ENCODE measurements around the gene IL5RA. TPM values are rescaled to one million over a fixed set of nuclear protein-coding genes. Genes with fewer than 3 reads are reported as not detected.

IL5RA gene
- total RNA-seq, 1 donor from 2014 or later, result not detected

DNA sequence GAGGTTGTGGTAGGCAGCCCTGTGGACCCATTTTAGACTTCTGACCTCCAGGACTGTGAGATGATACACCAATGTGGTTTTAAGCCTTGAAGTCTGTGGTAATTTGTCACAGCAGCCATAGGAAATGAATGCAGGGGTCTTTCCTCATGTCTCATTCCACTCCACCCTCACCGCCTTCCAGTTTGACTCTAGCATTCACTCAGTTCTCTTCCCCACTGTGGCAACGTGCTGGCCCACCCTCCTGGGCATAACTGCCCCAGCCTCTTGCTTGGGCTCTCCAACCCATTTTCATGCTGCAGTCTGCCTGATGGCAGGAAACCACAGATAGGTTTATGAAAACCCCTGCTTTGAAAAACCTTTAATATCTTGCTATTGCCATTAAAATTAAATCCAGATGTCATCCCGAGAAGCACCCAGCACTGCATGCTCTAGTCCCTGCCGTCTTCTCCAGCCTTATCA lies 9.2 kb upstream of the IL5RA start:
- DNase-seq (no peak), ATAC-seq (ENCODE audit: low read depth) (no peak)
- H3K4me3 Mint-ChIP-seq, result no peak overlapping the region
- ChIA-PET CTCF (interaction anchor here (0.6 kb wide), 1 partner anchor 1577 kb away, joined by 3 read pairs; no protein-coding TSS in a partner anchor), POLR2A (no interaction called here)
- no peaks in the 10 kb centered on the region for H3K4me1 Mint-ChIP-seq
- intact Hi-C loops (cut with micrococcal nuclease), result no loop called here
- H3K27ac Mint-ChIP-seq, result no peak overlapping the region
- no peaks in the 10 kb centered on the region for H3K36me3 Mint-ChIP-seq (ENCODE audit: low read depth)
- peaks cover 6% of the 10 kb centered on the region for H3K27me3 Mint-ChIP-seq
- no peaks in the 10 kb centered on the region for H3K9me3 Mint-ChIP-seq
- TF ChIP-seq, protein P1, sequence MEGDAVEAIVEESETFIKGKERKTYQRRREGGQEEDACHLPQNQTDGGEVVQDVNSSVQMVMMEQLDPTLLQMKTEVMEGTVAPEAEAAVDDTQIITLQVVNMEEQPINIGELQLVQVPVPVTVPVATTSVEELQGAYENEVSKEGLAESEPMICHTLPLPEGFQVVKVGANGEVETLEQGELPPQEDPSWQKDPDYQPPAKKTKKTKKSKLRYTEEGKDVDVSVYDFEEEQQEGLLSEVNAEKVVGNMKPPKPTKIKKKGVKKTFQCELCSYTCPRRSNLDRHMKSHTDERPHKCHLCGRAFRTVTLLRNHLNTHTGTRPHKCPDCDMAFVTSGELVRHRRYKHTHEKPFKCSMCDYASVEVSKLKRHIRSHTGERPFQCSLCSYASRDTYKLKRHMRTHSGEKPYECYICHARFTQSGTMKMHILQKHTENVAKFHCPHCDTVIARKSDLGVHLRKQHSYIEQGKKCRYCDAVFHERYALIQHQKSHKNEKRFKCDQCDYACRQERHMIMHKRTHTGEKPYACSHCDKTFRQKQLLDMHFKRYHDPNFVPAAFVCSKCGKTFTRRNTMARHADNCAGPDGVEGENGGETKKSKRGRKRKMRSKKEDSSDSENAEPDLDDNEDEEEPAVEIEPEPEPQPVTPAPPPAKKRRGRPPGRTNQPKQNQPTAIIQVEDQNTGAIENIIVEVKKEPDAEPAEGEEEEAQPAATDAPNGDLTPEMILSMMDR (IDR thresholded peaks at IDR 0.05), result no peak

DNA sequence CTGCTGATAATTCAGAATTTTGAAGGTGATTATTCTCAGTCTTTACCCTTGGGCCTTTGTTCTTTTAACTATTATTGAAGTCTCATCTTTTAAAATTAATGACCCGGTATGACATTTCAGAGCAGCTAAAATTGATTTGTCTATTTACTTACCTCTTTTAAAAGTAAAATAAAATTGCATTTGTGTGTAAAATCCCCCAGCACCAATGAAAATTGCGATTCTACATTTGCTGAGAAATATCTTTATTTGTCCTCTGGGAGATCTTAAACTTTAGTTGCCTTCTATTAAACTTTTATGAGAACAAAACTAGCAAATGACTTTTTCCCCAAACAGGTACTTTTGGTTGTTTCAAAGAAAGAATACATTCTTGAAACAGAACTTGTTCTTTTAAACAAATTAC lies 7.5 kb upstream of the IL5RA start:
- ChIA-PET POLR2A (no interaction called here), CTCF (no interaction called here)
- intact Hi-C loops (cut with micrococcal nuclease), result no loop called here
- DNase-seq, result no peak
- Mint-ChIP-seq H3K27me3 (peaks cover 6% of the 10 kb centered on the region), H3K4me3 (no peak overlapping the region), H3K27ac (no peak overlapping the region), H3K9me3 (no peaks in the 10 kb centered on the region), H3K36me3 (ENCODE audit: low read depth) (no peaks in the 10 kb centered on the region), H3K4me1 (no peaks in the 10 kb centered on the region)
- TF ChIP-seq, protein P1 (IDR thresholded peaks at IDR 0.05), result no peak
- no peak for ATAC-seq (ENCODE audit: low read depth)

DNA sequence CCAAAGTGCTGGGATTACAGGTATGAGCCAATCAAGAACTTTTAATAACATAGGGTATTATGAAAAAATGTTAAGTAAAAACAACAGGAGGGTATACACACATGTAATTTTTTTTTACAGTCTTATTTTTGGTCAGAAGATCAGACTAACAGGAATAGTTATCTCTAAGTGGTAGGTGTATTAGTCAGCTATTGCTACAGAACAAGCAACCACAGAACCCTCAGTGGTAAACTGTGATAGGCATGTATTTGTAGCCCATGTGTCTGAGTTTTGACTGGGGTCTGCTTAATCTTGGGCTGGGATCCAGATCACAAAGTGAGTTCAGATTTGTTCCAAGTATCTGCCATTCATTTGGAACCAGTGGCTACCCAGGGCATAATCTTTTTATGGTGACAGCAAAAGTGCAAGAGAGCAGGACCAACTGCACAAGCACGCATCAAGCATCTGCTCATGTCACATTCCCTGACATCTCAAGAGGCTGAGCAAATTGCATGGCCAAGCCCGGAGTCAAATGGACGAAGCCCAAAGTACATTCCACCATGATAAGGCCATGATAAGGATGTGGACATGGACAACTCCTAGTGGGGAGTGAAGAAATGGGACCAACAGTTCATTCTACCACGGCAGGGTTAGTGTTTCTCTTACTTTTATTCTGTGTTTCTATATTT lies 3.0 kb upstream of the IL5RA start:
- H3K27ac Mint-ChIP-seq, result no peak overlapping the region
- CTCF ChIA-PET, result no interaction called here
- TF ChIP-seq, protein P1 (IDR thresholded peaks at IDR 0.05), result no peak
- H3K4me1 Mint-ChIP-seq, result peaks cover 22% of the 10 kb centered on the region
- no peaks in the 10 kb centered on the region for H3K9me3 Mint-ChIP-seq
- peaks cover 3% of the 10 kb centered on the region for H3K27me3 Mint-ChIP-seq
- DNase-seq, result no peak
- POLR2A ChIA-PET, result no interaction called here
- no peak for ATAC-seq (ENCODE audit: low read depth)
- no peaks in the 10 kb centered on the region for H3K36me3 Mint-ChIP-seq (ENCODE audit: low read depth)
- H3K4me3 Mint-ChIP-seq, result no peak overlapping the region
- intact Hi-C loops (cut with micrococcal nuclease), result no loop called here

DNA sequence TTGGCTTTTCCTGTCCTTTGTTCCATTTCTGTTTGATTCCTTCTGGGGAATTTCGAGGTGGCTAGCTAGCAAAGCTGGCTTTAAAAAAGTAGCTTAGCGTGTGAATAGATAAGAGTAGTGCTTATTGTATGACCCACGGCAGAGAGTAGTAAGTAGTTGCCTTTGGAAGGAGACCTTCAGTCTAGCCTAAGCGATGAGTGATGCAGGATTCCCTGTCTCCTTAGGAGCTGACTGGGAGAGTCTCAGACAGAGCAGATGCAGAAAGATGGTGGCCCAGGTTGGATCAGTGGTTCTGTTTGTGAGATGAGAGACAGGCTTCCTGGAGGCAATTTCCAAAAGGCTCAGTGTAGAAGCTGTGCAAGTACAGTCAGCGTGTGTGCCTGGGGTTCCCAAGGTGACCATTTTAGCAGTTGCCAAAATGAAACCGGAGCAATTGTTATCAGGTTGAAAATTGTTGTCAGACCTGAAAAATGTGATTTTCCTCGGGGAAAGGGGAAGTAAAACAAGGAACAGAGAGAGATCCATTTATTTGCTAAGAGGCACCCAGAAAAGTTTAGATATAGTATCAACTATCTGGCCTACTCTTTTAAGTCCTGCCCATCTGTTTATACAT lies 681 bp upstream of the IL5RA start:
- POLR2A ChIA-PET, result no interaction called here
- CTCF ChIA-PET, result no interaction called here
- TF ChIP-seq, protein P1 (IDR thresholded peaks at IDR 0.05), result no peak
- peak overlapping the region; percentile 57 for H3K27ac Mint-ChIP-seq
- intact Hi-C loops (cut with micrococcal nuclease), result loop anchor here (2.0 kb wide), 1 partner anchor 22 kb away; no protein-coding TSS in a partner anchor
- DNase-seq, result no peak
- peaks cover 32% of the 10 kb centered on the region for H3K4me1 Mint-ChIP-seq
- H3K27me3 Mint-ChIP-seq, result peaks cover 3% of the 10 kb centered on the region
- no peaks in the 10 kb centered on the region for H3K36me3 Mint-ChIP-seq (ENCODE audit: low read depth)
- no peak overlapping the region for H3K4me3 Mint-ChIP-seq
- H3K9me3 Mint-ChIP-seq, result no peaks in the 10 kb centered on the region
- ATAC-seq (ENCODE audit: low read depth), result no peak

DNA sequence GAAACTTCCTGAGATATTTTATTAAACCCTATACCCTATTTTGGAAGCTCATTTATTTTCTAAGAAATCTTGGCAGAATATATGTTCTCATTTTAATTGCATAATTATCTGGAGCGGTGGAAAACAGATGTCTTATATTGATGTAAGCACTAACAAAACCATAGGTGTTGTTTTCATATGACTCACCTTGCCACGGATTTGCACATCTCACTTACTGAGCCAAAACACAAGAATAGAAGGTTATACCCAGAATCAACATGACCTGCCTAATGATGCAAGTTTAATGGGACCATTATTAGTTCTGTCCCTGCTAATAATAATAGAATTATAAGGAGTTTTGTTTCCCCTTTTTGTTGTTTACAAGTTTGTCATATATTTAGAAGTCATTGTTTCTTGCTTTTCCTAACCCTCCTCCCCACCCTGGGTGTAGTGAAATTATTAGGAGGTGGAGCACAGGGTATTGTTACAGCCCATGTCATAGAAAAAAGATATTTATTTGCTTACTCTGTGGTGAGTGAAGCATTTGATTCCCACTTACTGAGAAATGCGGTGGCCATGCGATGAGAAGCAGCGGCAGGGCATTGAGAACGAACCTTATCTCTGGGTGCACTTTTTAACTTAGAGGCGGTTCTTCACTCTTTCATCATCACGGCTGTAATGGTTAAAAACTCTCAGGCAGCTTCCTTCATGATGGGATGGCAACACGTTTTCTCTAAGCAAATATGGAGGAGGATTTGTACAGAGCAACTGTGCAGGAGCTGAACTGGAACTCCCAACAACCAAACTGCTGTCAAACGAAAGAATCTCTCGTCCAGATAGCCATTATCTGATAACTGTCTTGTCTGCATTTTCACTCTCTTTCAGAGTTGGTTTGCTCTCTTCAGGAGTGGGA lies 521 bp downstream of the IL5RA start:
- DNase-seq (no peak), ATAC-seq (ENCODE audit: low read depth) (no peak)
- Mint-ChIP-seq H3K27me3 (no peaks in the 10 kb centered on the region), H3K27ac (peak overlapping the region; percentile 59), H3K36me3 (ENCODE audit: low read depth) (no peaks in the 10 kb centered on the region), H3K9me3 (no peaks in the 10 kb centered on the region), H3K4me1 (peaks cover 41% of the 10 kb centered on the region), H3K4me3 (peak overlapping the region; percentile 35)
- TF ChIP-seq, protein P1 (IDR thresholded peaks at IDR 0.05), result no peak
- intact Hi-C loops (cut with micrococcal nuclease), result loop anchor here (2.0 kb wide), 1 partner anchor 21 kb away; no protein-coding TSS in a partner anchor
- ChIA-PET POLR2A (no interaction called here), CTCF (no interaction called here)
